ENCODE results near the gene MFSD1. TPM values are rescaled to one million over a fixed set of nuclear protein-coding genes. Genes with fewer than 3 reads are reported as not detected.

The MFSD1 gene
- total RNA-seq, 1 experiment from 2014 or later: 50.7 TPM

GRCh38 chr3:158781191-158781590, 20.7 kb upstream of the MFSD1 start:
- in situ Hi-C loops (cut with HindIII; ENCODE audit: low pct_unique_long_range_greater_than_20kb, low sequenced_read_pairs): no loop called here
- Histone ChIP-seq H3K4me3 (ENCODE audit: low read depth in 2 of 2, low read length in 2 of 2) (no peak overlapping the region), H3K27me3 (ENCODE audit: control insufficient read depth, insufficient read depth, low read length) (no peaks in the 10 kb centered on the region), H3K27ac (ENCODE audit: low read length) (peak overlapping the region; percentile 36), H3K36me3 (ENCODE audit: control insufficient read depth, insufficient read depth, low read length) (no peaks in the 10 kb centered on the region), H3K4me1 (ENCODE audit: control insufficient read depth, insufficient read depth, low read length) (no peaks in the 10 kb centered on the region; the same call in 1 of the 2 replicates), H3K9me3 (ENCODE audit: control insufficient read depth, insufficient read depth, low read depth, low read length) (peaks cover 5% of the 10 kb centered on the region; the same call in 1 of the 2 replicates)
- intact Hi-C loops (cut with micrococcal nuclease; ENCODE audit: unreplicated experiment): no loop called here
- no peak for ATAC-seq
- CTCF ChIA-PET: no interaction called here
- POLR2A ChIA-PET: no interaction called here
- no TSS peak for BruUV-seq (replicated peaks)
- TF ChIP-seq TCF7L2 (IDR thresholded peaks at IDR 0.05; ENCODE audit: low read depth, low read length): no peak
- peak; percentile 20 for TF ChIP-seq CTCF (IDR thresholded peaks at IDR 0.05)
- DNase-seq (ENCODE audit: low read depth, low spot score): no peak

- no peak overlapping the region for H3K4me3 ChIP-seq (ENCODE audit: low read depth in 2 of 2, low read length in 2 of 2)
- H3K27ac ChIP-seq (ENCODE audit: low read length): peak overlapping the region; percentile 36
- in situ Hi-C loops (cut with HindIII; ENCODE audit: low pct_unique_long_range_greater_than_20kb, low sequenced_read_pairs) (no loop called here), intact Hi-C loops (cut with micrococcal nuclease; ENCODE audit: unreplicated experiment) (no loop called here)
- ChIA-PET CTCF (no interaction called here), POLR2A (no interaction called here)
- no TSS peak for BruUV-seq (replicated peaks)
- H3K27me3 ChIP-seq (ENCODE audit: control insufficient read depth, insufficient read depth, low read length): no peaks in the 10 kb centered on the region
- no peaks in the 10 kb centered on the region; the same call in 1 of the 2 replicates for H3K4me1 ChIP-seq (ENCODE audit: control insufficient read depth, insufficient read depth, low read length)
- peaks cover 12% of the 10 kb centered on the region; the same call in 1 of the 2 replicates for H3K9me3 ChIP-seq (ENCODE audit: control insufficient read depth, insufficient read depth, low read depth, low read length)
- H3K36me3 ChIP-seq (ENCODE audit: control insufficient read depth, insufficient read depth, low read length): no peaks in the 10 kb centered on the region
- ATAC-seq: no peak
- DNase-seq (ENCODE audit: low read depth, low spot score): no peak
- TF ChIP-seq POLR2AphosphoS5 (IDR thresholded peaks at IDR 0.05; ENCODE audit: low read depth, low read length): no peak
- no peak for TF ChIP-seq SIN3A (IDR thresholded peaks at IDR 0.05; ENCODE audit: borderline replicate concordance, insufficient read depth, low read depth, low read length)
- TF ChIP-seq TCF7L2 (IDR thresholded peaks at IDR 0.05; ENCODE audit: low read depth, low read length): peak; percentile 73
- TF ChIP-seq REST (IDR thresholded peaks at IDR 0.05; ENCODE audit: insufficient read depth in 1 of 2, low read depth in 2 of 2, low read length in 1 of 2): no peak
- no peak for TF ChIP-seq CTCF (IDR thresholded peaks at IDR 0.05)
These were observed 20.0 kb upstream of the MFSD1 start for GRCh38 chr3:158781849-158782248.

Measured in Panc1 (cell line).